Measurements from ENCODE around the gene KIF4A.
"Not testable (repeated sequence)": the region's sequence is repeated elsewhere in the genome, so short reads cannot be mapped to it uniquely, and the experiment has no call there.

Gene KIF4A

GRCh38 chrX:70289793-70290770 is at the start of gene KIF4A, which contains the start of gene PDZD11:
KIF4A (plus strand) TSS chrX:70290104; CDS start chrX:70290459, 355 bp downstream.
PDZD11 (minus strand) TSS chrX:70289927; CDS start chrX:70289341, 586 bp downstream.
- H3K27me3 Mint-ChIP-seq, result no peaks in the 10 kb centered on the region
- peaks cover 13% of the 10 kb centered on the region for H3K36me3 Mint-ChIP-seq
- H3K4me3 Mint-ChIP-seq, result peak within 1 kb of the TSS; percentile 86
- no peaks in the 10 kb centered on the region for H3K9me3 Mint-ChIP-seq
- peaks cover 10% of the 10 kb centered on the region for H3K4me1 Mint-ChIP-seq
- peak; percentile 100 for ATAC-seq
- peak within 1 kb of the TSS; percentile 66 for H3K27ac Mint-ChIP-seq

GRCh38 chrX:70240751-70241150 is 49.2 kb upstream of the KIF4A start:
- H3K4me1 Mint-ChIP-seq, result no peaks in the 10 kb centered on the region
- ATAC-seq, result no peak
- no peak overlapping the region for H3K4me3 Mint-ChIP-seq

GRCh38 chrX:70241501-70241900 is 48.4 kb upstream of the KIF4A start:
- Mint-ChIP-seq H3K36me3 (no peaks in the 10 kb centered on the region), H3K9me3 (no peaks in the 10 kb centered on the region)
- ATAC-seq, result no peak

More at GRCh38 chrX:70240751-70241150, 49.2 kb upstream of the KIF4A start:
- Mint-ChIP-seq H3K9me3 (no peaks in the 10 kb centered on the region), H3K27me3 (no peaks in the 10 kb centered on the region), H3K36me3 (no peaks in the 10 kb centered on the region), H3K27ac (no peak overlapping the region)

DNA sequence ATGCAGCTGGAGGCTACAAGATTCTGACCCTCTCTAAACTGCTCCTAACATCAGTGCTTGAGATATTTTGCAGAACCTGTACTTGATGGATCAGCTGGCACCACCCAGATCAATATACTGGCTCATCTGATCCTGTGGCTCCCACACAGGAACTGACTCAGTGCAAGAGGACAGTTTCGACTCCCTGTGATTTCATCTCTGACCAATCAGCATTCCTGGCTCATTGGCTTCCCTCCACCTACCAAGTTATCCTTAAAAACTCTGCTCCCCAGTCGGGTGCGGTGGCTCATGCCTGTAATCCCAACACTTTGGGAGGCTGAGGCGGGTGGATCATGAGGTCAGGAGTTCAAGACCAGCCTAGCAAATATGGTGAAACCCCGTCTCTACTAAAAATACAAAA is 46.3 kb upstream of the KIF4A start:
- H3K4me1 Mint-ChIP-seq, H3K9me3 Mint-ChIP-seq, H3K27ac Mint-ChIP-seq, H3K36me3 Mint-ChIP-seq, H3K27me3 Mint-ChIP-seq, ATAC-seq, H3K4me3 Mint-ChIP-seq: not testable (repeated sequence)

More at GRCh38 chrX:70241501-70241900, 48.4 kb upstream of the KIF4A start:
- no peak overlapping the region for H3K27ac Mint-ChIP-seq
- no peaks in the 10 kb centered on the region for H3K4me1 Mint-ChIP-seq
- no peak overlapping the region for H3K4me3 Mint-ChIP-seq
- no peaks in the 10 kb centered on the region for H3K27me3 Mint-ChIP-seq

- H3K4me3 Mint-ChIP-seq, result no peak overlapping the region
- H3K36me3 Mint-ChIP-seq, result no peaks in the 10 kb centered on the region
- no peaks in the 10 kb centered on the region for H3K27me3 Mint-ChIP-seq
- H3K9me3 Mint-ChIP-seq, result no peaks in the 10 kb centered on the region
- no peak for ATAC-seq
- no peak overlapping the region for H3K27ac Mint-ChIP-seq
- H3K4me1 Mint-ChIP-seq, result no peaks in the 10 kb centered on the region
These were observed 45.0 kb upstream of the KIF4A start for GRCh38 chrX:70244881-70245280.

DNA sequence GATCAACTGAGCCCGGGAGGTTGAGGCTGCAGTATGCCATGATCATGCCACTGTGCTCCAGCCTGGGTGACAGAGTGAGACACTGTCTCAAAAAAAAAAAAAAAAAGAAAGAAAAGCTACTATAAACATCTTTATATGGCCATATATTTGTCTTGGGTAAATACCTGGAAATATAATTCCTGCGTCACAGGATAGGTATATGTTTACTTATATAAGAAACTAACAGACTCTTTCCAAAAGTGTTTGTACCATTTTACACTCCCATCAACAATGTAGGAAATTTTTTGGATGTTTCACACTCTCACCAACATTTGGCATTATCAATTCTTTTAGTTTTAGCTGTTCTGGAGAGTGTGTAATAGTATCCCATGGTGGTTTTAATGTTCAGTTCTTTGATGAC is 42.7 kb upstream of the KIF4A start:
- H3K4me1 Mint-ChIP-seq, result no peaks in the 10 kb centered on the region
- no peaks in the 10 kb centered on the region for H3K27me3 Mint-ChIP-seq
- no peaks in the 10 kb centered on the region for H3K36me3 Mint-ChIP-seq
- H3K27ac Mint-ChIP-seq, result no peak overlapping the region
- H3K4me3 Mint-ChIP-seq, result no peak overlapping the region
- no peaks in the 10 kb centered on the region for H3K9me3 Mint-ChIP-seq
- ATAC-seq, result no peak

DNA sequence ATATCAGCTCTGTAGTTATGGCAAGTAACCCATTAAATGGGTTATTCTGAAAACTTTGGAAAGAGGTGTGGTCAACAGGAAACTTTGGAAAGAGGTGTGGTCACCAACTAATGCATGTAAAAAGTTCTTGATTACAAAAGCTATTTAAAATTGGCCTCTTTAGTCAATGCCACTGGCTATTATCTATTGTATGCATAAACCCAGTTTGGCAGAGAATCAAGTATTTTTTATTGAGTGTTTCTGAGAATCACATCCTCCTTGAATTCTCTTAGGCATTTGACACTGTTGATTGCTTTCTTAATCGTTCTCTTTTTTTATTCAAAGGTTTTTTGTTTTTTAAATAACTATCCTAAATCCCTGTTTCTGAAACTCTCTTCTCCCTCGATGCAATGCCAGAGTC is 37.4 kb upstream of the KIF4A start:
- no peak for ATAC-seq
- Mint-ChIP-seq H3K4me3 (no peak overlapping the region), H3K9me3 (no peaks in the 10 kb centered on the region), H3K27ac (no peak overlapping the region), H3K27me3 (no peaks in the 10 kb centered on the region), H3K4me1 (no peaks in the 10 kb centered on the region), H3K36me3 (peaks cover 14% of the 10 kb centered on the region)

- H3K4me3 Mint-ChIP-seq, result no peak overlapping the region
- H3K9me3 Mint-ChIP-seq, result no peaks in the 10 kb centered on the region
- H3K27ac Mint-ChIP-seq, result no peak overlapping the region
- no peak for ATAC-seq
- H3K4me1 Mint-ChIP-seq, result no peaks in the 10 kb centered on the region
- no peaks in the 10 kb centered on the region for H3K27me3 Mint-ChIP-seq
- peaks cover 22% of the 10 kb centered on the region for H3K36me3 Mint-ChIP-seq
These were observed 36.4 kb upstream of the KIF4A start for GRCh38 chrX:70253377-70254062.

- H3K36me3 Mint-ChIP-seq, result peaks cover 27% of the 10 kb centered on the region
- H3K27ac Mint-ChIP-seq, result no peak overlapping the region
- no peaks in the 10 kb centered on the region for H3K4me1 Mint-ChIP-seq
- no peak for ATAC-seq
- H3K4me3 Mint-ChIP-seq, result no peak overlapping the region
- no peaks in the 10 kb centered on the region for H3K9me3 Mint-ChIP-seq
- no peaks in the 10 kb centered on the region for H3K27me3 Mint-ChIP-seq
These were observed 35.9 kb upstream of the KIF4A start for GRCh38 chrX:70254063-70254400.

- Mint-ChIP-seq H3K4me3 (no peak overlapping the region), H3K27me3 (no peaks in the 10 kb centered on the region), H3K36me3 (peaks cover 29% of the 10 kb centered on the region), H3K27ac (no peak overlapping the region), H3K9me3 (no peaks in the 10 kb centered on the region), H3K4me1 (no peaks in the 10 kb centered on the region)
- ATAC-seq, result no peak
These were observed 35.0 kb upstream of the KIF4A start for GRCh38 chrX:70254909-70255308.

DNA sequence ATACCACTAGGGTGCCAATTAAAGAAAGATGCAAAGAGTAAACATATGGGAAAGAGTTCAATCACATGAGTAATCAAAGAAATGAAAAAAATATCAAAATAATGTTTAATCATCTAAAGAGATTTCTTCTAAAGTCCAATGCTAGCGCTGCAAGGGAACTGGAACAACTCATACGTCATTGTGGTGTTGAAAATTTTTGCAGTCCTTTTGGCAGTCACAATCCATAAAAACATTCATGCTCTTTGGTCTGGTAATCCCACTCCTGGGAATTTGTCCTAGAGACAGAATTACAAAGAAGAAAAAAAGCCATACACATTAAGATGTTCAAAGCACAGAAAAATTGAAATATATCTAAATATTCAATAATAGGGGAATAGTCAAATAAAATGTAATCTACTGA is 34.5 kb upstream of the KIF4A start:
- H3K4me3 Mint-ChIP-seq, result no peak overlapping the region
- H3K27ac Mint-ChIP-seq, result no peak overlapping the region
- H3K4me1 Mint-ChIP-seq, result no peaks in the 10 kb centered on the region
- no peaks in the 10 kb centered on the region for H3K9me3 Mint-ChIP-seq
- H3K27me3 Mint-ChIP-seq, result no peaks in the 10 kb centered on the region
- no peak for ATAC-seq
- peaks cover 29% of the 10 kb centered on the region for H3K36me3 Mint-ChIP-seq

DNA sequence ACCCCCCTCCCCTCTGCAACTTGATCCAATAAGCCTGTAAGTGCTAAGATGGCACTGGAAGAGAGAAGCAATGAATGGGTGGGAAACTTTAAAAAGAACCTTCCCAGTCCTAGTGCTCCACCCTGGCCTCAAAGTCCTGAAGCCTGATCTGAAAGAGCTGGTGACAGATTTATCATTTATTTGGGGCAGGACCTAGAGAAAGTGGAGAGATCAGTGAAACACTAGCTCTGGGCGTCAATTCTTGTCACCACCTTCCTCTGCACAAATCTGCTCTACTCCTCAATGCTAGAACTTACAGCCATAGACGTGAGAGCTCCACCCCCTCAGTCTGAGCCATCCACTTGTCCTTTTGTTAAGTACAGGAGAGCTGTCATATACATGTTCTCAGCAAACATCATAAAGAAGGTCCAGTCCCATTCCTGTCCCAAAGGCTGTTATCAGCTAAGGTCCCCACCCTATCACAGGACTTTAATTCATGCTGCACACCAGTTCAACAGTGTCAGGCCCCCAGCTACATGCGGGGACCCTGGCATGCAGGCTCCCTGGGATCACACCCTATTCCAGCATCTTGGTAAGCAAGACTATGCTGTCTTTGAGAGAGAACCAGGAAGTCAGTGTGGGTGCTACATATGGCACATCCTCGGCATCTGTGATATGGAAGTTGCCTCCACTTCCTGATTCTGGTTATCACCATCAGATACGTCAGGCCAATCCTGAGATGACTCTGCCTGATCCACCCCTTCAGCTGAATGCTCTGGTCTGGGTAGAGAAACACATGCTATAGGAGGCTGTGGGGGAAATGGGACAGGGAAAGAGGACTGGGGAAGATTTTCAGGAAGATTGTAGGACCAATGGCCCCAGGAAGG is 32.2 kb upstream of the KIF4A start:
- no peaks in the 10 kb centered on the region for H3K27me3 Mint-ChIP-seq
- H3K36me3 Mint-ChIP-seq, result peaks cover 27% of the 10 kb centered on the region
- H3K4me1 Mint-ChIP-seq, result no peaks in the 10 kb centered on the region
- no peak for ATAC-seq
- no peak overlapping the region for H3K27ac Mint-ChIP-seq
- H3K4me3 Mint-ChIP-seq, result no peak overlapping the region
- H3K9me3 Mint-ChIP-seq, result no peaks in the 10 kb centered on the region

GRCh38 chrX:70260104-70260503 is 29.8 kb upstream of the KIF4A start, which contains the start of gene P2RY4:
P2RY4 (minus strand) TSS chrX:70260204; CDS start chrX:70259624, 580 bp downstream.
- H3K4me3 Mint-ChIP-seq, result no peak within 1 kb of the TSS
- no peaks in the 10 kb centered on the region for H3K27me3 Mint-ChIP-seq

DNA sequence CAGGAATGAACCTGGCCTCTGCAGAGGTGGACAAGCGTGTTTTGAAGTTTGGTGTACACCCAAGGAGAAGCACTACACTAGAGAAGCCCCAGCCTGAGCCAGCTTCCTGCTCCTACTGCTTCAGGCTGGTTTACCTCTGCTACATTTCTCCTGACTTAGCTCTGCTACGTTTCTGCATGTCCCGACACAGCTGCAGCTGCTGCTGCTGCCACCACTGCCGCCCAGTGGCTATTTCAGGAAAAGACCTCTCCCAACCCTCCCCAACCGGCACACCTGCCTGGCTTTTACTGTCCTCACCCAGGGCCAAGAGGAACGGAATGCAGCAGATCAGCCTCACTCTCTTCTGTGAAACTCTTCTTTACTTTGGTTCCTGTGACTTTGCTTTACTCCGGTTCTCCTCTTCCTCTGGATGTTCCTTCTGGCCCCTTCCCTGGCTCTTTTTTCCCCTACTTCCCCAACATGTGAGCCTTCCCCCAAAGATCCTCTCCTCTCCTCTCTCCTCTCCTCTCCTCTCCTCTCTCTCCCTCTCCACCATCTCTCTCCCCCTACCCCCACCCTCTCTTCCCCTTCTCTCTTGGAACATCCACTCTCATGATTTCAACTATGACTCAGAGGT is 26.8 kb upstream of the KIF4A start:
- no peaks in the 10 kb centered on the region for H3K9me3 Mint-ChIP-seq
- ATAC-seq, result no peak
- H3K4me3 Mint-ChIP-seq, result no peak overlapping the region
- H3K27ac Mint-ChIP-seq, result no peak overlapping the region
- H3K27me3 Mint-ChIP-seq, result no peaks in the 10 kb centered on the region
- H3K36me3 Mint-ChIP-seq, result peaks cover 12% of the 10 kb centered on the region
- H3K4me1 Mint-ChIP-seq, result no peaks in the 10 kb centered on the region

More at GRCh38 chrX:70260104-70260503, 29.8 kb upstream of the KIF4A start, which contains the start of gene P2RY4:
- H3K9me3 Mint-ChIP-seq, result no peaks in the 10 kb centered on the region
- no peaks in the 10 kb centered on the region for H3K4me1 Mint-ChIP-seq
- ATAC-seq, result no peak
- H3K36me3 Mint-ChIP-seq, result peaks cover 15% of the 10 kb centered on the region
- H3K27ac Mint-ChIP-seq, result no peak within 1 kb of the TSS

Data from stimulated activated memory B cell treated with anti-CD40 and anti-IgM and Interleukin-4, amounts not matched to agents 10 μg/mL and 1 μg/mL and 100 μg/mL, for 72 hours (primary cell).